Heart left ventricle (tissue), 13 donors: Measurements from ENCODE around the gene GUCA2B.

Source experiments
- CTCF ChIP-seq, 12 donors: fragments of 200-600 bp; sonication (generic) in 4 of 12; IDR thresholded peaks; one replicate each; pipeline versions ENCODE4 v1.5.0 to v1.8.0; 2018 to 2022; ENCODE audit warnings: antibody characterized with exemption in 12 of 12, mild to moderate bottlenecking in 5 of 12
- POLR2A ChIP-seq, 2 donors: fragments of 450-650 bp; IDR thresholded peaks; one replicate each; pipeline ENCODE4 v1.6.1; 2017; ENCODE audit warnings: antibody characterized with exemption in 2 of 2, mild to moderate bottlenecking in 2 of 2, moderate library complexity in 2 of 2
- donor health status: ischemic (EF 13 %, LVEDD 7.1; RV severe dilation, severe dysfunction).
- donor health status: DM: no; HTN: yes; CAD: no.
- donor health status: DM: no; HTN: no; CAD: no.
- donor health status: ischemic (EF 25% LVEDD 6.9; RV normal size, moderate dysfunction).
- donor health status: ischemic (EF 25% LVEDD 5.7; RV mildly dilated, moderate dysfunction).
- donor health status: ischemic (EF 35%, LVEDD 5.7; RV mildly dilated, moderate dysfunction).
- donor health status: nonischemic (EF 11% LVEDD 7.7; RV severe dilation, severe dysfunction).
- donor health status: DM: yes; HTN: yes; CAD: no.
- donor health status: PGD.
- donor health status: ischemic (EF 29% LVEDD 5.4; RV normal size, mild dysfunction).
- donor health status: nonischemic (EF 23%, LVEDD 6.1; RV moderate dilation, normal function).

GRCh38 chr1:42162181-42162580 lies 9.0 kb downstream of the GUCA2B start:
- TF ChIP-seq POLR2A (IDR thresholded peaks at IDR 0.05) (no peak), CTCF (IDR thresholded peaks at IDR 0.05) (no peak)
